K562 (cell line): ENCODE measurements around the gene TRAF5. TPM values are rescaled to one million over a fixed set of nuclear protein-coding genes. Genes with fewer than 3 reads are reported as not detected.

Source experiments
- ATF2 ChIP-seq: sonication (generic); formaldehyde crosslinking; IDR thresholded peaks from 2 replicates; pipeline ENCODE4 v1.8.1; 2022; ENCODE audit warnings: missing genetic modification reagents
- CEBPG ChIP-seq, 3 experiments: fragments of 200-800 bp in 1 of 3; sonication (Bioruptor generic) in 1 of 3; sonication (generic) in 1 of 3; formaldehyde crosslinking in 1 of 3; IDR thresholded peaks in 2 of 3; conservative IDR thresholded peaks in 1 of 3; 2 replicates each; pipeline versions ENCODE4 v1.6.1 to v1.8.0; 2016 to 2022; ENCODE audit warnings: missing compliant biosample characterization in 2 of 3, missing genetic modification characterization in 2 of 3, mild to moderate bottlenecking in 1 of 3, missing genetic modification reagents in 1 of 3
- CREB3 ChIP-seq: fragments of 450-650 bp; conservative IDR thresholded peaks from 2 replicates; pipeline ENCODE4 v1.6.1; 2016; ENCODE audit warnings: missing genetic modification characterization, low read depth, mild to moderate bottlenecking, missing compliant biosample characterization, moderate library complexity
- FOXA3 ChIP-seq, 2 experiments: fragments of 450-650 bp in 1 of 2; sonication (generic) in 1 of 2; formaldehyde crosslinking; IDR thresholded peaks in 1 of 2; conservative IDR thresholded peaks in 1 of 2; 2 replicates each; pipeline versions ENCODE4 v1.4.0 to v1.8.0; 2020 to 2022; ENCODE audit warnings: mild to moderate bottlenecking in 2 of 2, missing genetic modification reagents in 1 of 2
- KLF6 ChIP-seq: fragments of 250-450 bp; sonication (Bioruptor Pico); IDR thresholded peaks from 2 replicates; pipeline ENCODE4 v1.4.0; 2020; ENCODE audit warnings: mild to moderate bottlenecking, moderate library complexity, borderline replicate concordance
- MGA ChIP-seq: fragments of 450-650 bp; IDR thresholded peaks from 2 replicates; pipeline ENCODE4 v1.6.1; 2016; ENCODE audit warnings: mild to moderate bottlenecking, moderate library complexity
- NCOR1 ChIP-seq: fragments of 450-650 bp; IDR thresholded peaks from 2 replicates; pipeline ENCODE4 v1.6.1; 2016; ENCODE audit warnings: mild to moderate bottlenecking, moderate library complexity
- NONO ChIP-seq, 2 experiments: fragments of 200-400 bp in 1 of 2; fragments of 450-650 bp in 1 of 2; formaldehyde crosslinking in 1 of 2; IDR thresholded peaks; 2 replicates each; pipeline ENCODE4 v1.6.1; 2017; ENCODE audit warnings: low read depth in 2 of 2, mild to moderate bottlenecking in 2 of 2, moderate library complexity in 2 of 2, low read length in 1 of 2
- TRIM24 ChIP-seq, 2 experiments: fragments of 450-650 bp; IDR thresholded peaks; 2 replicates each; pipeline ENCODE4 v1.6.1; 2016
- VEZF1 ChIP-seq: fragments of 200-800 bp; sonication (Bioruptor generic); IDR thresholded peaks from 2 replicates; pipeline ENCODE4 v1.6.1; 2017; ENCODE audit warnings: missing genetic modification characterization, missing compliant biosample characterization
- ZNF75A ChIP-seq: fragments of 450-650 bp; formaldehyde crosslinking; IDR thresholded peaks from 2 replicates; pipeline ENCODE4 v1.4.0; 2020; ENCODE audit warnings: mild to moderate bottlenecking
- polyA plus RNA-seq, 8 experiments: library from polyadenylated mRNA; depleted of rRNA in 4 of 8; stranded (reverse) in 5 of 8; unstranded in 3 of 8; fragments of >200 nt; fragmentation: Nextera tagmentation in 2 of 8; fragmentation: Illumina TruSeq in 1 of 8; extraction: Ambion mirVana in 2 of 8; extraction: Trizol in 1 of 8; gene quantifications; 2 replicates each; pipeline versions ENCODE4 v1.2.1 to v1.2.3, GENCODE V29; 2011 to 2014; ENCODE audit warnings: inconsistent platforms in 1 of 8, missing spikeins in 1 of 8
- total RNA-seq, 7 experiments: library from RNA; depleted of rRNA in 6 of 7; stranded (reverse); fragments of >200 nt in 6 of 7; fragmentation: Illumina TruSeq in 2 of 7; extraction: Trizol in 2 of 7; gene quantifications; 2 replicates each; pipeline versions ENCODE4 v1.2.1 to v1.2.3, GENCODE V29; 2011 to 2021; ENCODE audit warnings: low replicate concordance in 1 of 7

The TRAF5 gene
- total and polyA plus RNA-seq, 9 of the 15 experiments (the other 6 are each of a cell fraction or from before 2014, with no cell fraction given) = 2.0 to 9.3 (median 5.3) TPM

- peak; percentile 95 for TF ChIP-seq MGA
- no peak for TF ChIP-seq ATF2
- no peak for TF ChIP-seq ZNF75A (CRISPR knock-in tag)
- TF ChIP-seq CREB3 (tag) = no peak
- TF ChIP-seq NONO (IDR thresholded peaks at IDR 0.05; ENCODE audit: low read depth in 2 of 2, low read length in 1 of 2) = no peak
- no peak for TF ChIP-seq KLF6 (CRISPR knock-in tag)
- peak; percentile 4; the same call in 1 of the 2 replicates for TF ChIP-seq NCOR1
- TF ChIP-seq FOXA3 (CRISPR knock-in tag; conservative IDR thresholded peaks at IDR 0.05 in 1 of 2, IDR thresholded peaks at IDR 0.05 in 1 of 2) = no peak
- TF ChIP-seq CEBPG (CRISPR knock-in tag; IDR thresholded peaks at IDR 0.05) = no peak
- TF ChIP-seq CEBPG (tag; conservative IDR thresholded peaks at IDR 0.05 in 1 of 2, IDR thresholded peaks at IDR 0.05 in 1 of 2) = peak in 1 of 2 experiments; percentile 77; a peak in 1 of 4 replicates
- TF ChIP-seq VEZF1 = peak; percentile 97
- TF ChIP-seq TRIM24 (IDR thresholded peaks at IDR 0.05) = no peak
These were observed 55.6 kb downstream of the TRAF5 start (continued) for GRCh38 chr1:211382182-211382713.
